D721Med (cell line): ENCODE measurements around the gene ETNK2.

Experiments used
- DNase-seq: peaks from one replicate; pipeline ENCODE4 v3.0.0; 2011; ENCODE audit warnings: low spot score; ENCODE audit not compliant: insufficient read length
- FAIRE-seq: peaks from 2 replicates; lab custom pipeline; 2011; peaks lifted over from hg19 to GRCh38; lab: Jason Lieb, UNC
- TF ChIP-seq, protein P1 (sequence below): IDR thresholded peaks from 2 replicates; pipeline ENCODE4 v1.5.1; 2012; ENCODE audit warnings: mild to moderate bottlenecking, control low read depth; ENCODE audit not compliant: insufficient read depth; ENCODE audit errors: missing control alignments

Gene ETNK2

DNA sequence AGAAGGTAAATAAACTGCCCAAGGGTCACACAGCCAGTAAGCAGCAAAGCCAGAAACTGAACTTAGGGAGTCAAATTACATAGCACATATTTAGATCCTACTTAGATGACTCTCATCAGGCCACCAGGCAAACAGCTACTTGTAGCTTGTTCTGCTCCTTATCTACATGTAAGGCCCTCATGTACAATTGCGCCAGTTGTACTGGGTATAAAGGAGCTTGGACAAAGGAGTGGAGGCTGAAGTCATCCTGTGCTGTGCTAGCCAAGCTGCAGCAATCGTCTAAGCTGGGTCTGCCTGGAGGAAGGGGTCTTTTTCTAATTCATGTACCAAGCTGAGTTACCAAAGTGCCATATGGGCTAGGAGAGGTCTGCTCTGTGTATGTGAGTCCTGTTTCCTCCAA lies 12.8 kb downstream of the ETNK2 start:
- DNase-seq: no peak
- no peak for FAIRE-seq

DNA sequence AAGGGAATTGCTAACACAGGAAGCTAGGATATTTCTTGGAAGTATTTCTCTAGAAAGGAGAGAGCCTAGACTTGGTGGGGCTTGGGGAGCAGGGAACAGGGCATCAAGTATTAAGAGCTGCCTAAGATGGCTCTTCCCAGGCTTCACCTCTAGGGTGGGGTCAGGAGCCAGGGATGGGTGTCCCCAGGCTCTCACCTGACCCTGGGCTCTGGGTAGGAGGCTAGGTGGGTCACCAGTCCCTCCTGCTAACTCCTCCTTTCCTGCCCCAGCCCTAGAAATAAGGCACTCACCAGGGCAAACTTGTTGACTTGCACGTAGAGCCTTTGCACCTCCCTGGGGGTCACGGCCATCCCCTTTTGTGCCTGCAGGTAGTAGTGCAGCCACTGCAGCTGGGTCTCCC lies 15.0 kb downstream of the ETNK2 start:
- TF ChIP-seq, protein P1, sequence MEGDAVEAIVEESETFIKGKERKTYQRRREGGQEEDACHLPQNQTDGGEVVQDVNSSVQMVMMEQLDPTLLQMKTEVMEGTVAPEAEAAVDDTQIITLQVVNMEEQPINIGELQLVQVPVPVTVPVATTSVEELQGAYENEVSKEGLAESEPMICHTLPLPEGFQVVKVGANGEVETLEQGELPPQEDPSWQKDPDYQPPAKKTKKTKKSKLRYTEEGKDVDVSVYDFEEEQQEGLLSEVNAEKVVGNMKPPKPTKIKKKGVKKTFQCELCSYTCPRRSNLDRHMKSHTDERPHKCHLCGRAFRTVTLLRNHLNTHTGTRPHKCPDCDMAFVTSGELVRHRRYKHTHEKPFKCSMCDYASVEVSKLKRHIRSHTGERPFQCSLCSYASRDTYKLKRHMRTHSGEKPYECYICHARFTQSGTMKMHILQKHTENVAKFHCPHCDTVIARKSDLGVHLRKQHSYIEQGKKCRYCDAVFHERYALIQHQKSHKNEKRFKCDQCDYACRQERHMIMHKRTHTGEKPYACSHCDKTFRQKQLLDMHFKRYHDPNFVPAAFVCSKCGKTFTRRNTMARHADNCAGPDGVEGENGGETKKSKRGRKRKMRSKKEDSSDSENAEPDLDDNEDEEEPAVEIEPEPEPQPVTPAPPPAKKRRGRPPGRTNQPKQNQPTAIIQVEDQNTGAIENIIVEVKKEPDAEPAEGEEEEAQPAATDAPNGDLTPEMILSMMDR: no peak
- DNase-seq (no peak), FAIRE-seq (no peak)

More for the DNA sequence above, 12.8 kb downstream of the ETNK2 start:
- TF ChIP-seq, protein P1: no peak

DNA sequence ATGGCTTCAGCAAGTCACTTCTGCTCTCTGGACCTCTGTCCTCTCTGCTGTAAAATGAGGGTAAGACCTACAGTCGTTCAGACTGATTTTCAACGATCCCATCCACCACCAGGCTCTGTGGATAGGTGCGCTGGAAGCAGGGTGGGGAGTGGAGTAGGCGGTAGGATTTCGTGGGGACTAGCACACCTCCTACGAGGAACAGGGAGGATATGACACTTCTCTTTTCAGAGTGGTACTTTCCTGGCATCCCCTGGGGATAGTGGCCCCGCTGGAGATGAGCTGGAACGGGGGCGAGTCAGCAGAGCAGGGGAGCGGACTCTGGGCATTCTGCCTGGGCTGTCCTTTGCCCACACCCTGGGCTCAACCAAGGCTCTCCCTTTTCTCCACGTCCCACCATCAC lies 17.7 kb downstream of the ETNK2 start:
- TF ChIP-seq, protein P1: no peak
- FAIRE-seq (no peak), DNase-seq (no peak)

DNA sequence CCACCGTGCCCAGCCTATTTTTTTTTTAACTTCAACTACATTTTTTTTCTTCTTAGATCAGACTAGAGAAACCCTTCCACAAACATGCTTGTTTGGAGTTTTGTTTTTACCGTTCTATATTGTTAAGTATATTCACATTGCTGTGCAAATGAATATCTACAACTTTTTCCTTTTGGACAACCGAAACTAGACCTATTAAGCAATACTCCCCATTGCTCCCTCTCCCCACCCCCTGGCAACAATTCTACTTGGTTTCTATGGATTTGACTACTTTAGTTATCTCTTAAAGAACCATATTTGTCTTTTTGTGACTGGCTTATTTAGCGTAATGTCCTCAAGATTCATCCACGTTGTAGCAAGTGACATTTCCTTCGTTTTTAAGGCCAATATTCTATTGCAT lies 19.1 kb downstream of the ETNK2 start:
- no peak for FAIRE-seq
- TF ChIP-seq, protein P1: no peak
- no peak for DNase-seq

DNA sequence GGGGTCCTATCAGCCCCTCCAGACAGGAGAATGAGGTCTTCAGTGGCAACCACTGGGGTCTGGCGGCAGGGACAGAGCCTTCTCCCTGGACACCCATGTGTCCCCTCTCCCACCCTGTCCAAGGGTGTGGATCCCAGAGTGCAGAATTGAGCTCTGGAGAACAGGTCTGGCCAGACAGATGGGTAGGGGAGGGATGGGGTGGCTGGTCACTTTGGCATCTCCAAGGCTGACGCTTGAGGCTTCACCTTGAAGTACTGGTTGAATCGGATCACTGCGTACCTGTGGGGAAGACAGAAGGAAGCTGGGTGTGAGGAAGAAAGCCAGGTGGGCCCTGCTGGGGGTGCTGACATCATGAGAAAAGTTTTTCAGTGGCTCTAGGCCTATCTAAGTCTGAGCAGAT lies 19.9 kb downstream of the ETNK2 start:
- DNase-seq: no peak
- no peak for FAIRE-seq
- TF ChIP-seq, protein P1: no peak

DNA sequence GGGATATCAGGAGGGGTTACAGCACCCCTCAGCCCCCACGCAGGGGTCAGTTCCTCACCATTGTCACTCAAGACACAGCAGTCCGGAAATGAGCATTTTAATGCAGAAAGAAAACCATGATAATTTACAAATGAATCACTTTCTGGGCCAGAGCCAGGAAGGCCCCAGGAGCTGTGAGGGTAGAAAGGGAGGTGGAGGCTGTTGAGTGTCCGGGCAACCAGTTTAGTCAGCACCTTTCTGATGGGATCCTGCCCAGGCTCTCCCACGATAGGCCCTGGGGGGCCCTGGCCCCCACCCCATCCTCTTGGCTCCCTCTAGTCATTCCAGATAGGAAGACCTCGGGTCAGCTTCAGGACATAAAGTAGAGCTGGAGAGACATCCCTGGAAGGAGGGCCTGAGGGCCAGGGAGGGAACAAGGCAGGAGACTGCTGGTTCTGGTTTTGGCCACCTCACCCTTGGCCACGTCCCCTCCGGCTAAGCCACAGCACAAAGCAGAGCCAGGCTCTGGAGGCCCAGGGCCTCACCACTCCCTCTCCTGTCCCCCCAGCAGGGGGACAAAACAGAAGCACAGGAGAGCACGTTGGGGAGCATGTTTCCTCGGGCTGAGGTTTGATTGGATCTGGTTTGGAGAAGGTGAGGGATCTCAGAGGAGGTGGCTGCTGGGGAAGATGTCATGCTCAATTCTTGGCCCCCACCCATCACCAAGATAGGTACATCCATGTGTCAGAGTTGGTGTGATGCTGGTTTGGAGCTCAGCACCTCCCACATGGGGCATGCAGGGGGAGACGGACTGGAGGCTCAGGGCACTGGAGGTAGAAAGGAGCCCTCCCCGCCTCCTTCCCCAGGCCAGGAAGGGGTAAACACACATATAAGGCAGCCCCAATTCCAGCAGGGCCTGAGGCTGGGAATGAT lies 20.6 kb downstream of the ETNK2 start:
- DNase-seq (no peak), FAIRE-seq (no peak)
- TF ChIP-seq, protein P1: no peak

DNA sequence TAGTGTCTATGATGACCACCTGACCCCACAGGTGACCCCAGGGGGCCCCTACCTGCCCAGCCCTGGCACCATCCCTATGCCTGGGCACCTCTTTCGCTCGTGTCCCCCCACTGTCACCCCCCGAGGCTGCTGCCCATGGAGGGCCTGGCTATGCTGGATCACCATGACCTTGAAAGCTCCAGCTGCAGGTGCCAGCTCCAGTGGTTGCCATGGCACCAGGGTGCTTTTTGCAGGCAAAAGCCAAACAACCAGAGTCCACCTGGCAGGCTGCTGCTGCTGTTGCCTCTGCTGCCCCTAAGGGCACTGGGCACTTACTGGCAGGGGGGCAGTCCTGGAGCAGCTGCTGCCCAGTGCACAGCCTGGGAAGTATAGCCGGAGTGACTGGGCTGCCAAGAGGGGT lies 21.7 kb downstream of the ETNK2 start:
- DNase-seq (no peak), FAIRE-seq (no peak)
- TF ChIP-seq, protein P1: no peak
